AML-193 (cell line): ENCODE results near the gene CEP20.
"Not testable (repeated sequence)": the region's sequence is repeated elsewhere in the genome, so short reads cannot be mapped to it uniquely, and the experiment has no call there.

Experiments used
- DNase-seq, 2 experiments: peaks; one replicate each; lab custom pipeline; 2025; lab: John Stamatoyannopoulos, UW

Gene CEP20

DNA sequence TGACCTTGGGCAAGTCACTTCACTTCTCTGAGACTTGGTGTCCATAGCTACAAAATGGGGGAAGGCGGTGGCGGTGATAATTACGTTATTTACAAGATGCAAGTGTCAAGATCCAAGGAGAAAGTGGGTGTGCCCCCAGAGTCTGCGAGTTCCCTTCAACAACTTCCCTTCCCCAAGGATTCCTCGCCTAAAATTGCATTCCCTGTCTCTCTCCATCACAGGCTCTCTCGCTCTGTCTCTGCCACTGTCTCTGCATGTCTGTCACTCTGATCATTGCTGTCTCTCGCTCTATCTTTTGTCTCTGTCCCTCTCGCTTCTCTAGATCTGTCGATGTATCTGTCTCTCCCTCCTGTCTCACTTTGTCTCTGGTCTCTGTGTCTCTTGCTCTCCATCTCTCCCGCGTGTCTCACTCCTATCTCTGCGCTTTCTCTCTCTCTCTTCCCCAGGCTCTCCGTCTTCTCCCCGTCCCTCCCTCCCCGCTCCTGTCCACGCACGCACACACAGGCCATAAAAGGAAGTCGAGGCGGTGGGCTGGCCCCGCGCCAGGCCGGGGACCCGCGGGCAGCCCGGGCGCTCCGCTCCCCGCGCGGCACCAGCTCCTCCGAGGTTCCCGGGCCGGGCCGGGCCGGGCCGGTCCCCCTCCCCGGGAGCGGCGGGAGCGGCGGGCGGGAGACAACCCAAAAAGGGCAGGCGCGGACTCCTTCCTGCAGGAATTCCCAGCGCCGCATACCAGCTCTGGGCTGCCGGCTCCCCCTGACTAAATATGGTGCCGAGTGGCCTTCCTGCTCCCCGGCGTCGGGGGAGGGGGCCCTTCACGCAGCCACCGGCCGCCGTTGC lies 30.5 kb downstream of the CEP20 start:
- no peak for DNase-seq

- DNase-seq, result no peak
Observed at GRCh38 chr16:15856901-15857698, 31.3 kb downstream of the CEP20 start, which contains the start of gene MYH11. MYH11 (minus strand) TSS chr16:15857028; CDS start chr16:15838252, 18,776 bp downstream.

- no peak for DNase-seq
Observed at GRCh38 chr16:15856182-15856581, 32.2 kb downstream of the CEP20 start.

DNA sequence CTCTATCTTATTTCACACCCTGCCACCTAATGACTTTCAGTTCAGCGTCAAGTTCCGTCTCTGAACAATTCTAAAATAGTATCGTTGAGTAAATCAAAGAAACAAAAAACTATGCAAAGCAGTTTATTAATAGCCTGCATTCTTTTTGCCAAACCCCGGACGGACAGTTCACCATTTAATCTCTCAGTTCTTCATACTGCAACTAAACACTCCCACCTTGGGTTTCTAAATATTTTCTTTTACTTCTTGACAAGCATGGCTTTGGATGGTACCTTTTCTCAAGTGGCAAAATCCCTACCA lies 32.7 kb downstream of the CEP20 start:
- no peak for DNase-seq

DNA sequence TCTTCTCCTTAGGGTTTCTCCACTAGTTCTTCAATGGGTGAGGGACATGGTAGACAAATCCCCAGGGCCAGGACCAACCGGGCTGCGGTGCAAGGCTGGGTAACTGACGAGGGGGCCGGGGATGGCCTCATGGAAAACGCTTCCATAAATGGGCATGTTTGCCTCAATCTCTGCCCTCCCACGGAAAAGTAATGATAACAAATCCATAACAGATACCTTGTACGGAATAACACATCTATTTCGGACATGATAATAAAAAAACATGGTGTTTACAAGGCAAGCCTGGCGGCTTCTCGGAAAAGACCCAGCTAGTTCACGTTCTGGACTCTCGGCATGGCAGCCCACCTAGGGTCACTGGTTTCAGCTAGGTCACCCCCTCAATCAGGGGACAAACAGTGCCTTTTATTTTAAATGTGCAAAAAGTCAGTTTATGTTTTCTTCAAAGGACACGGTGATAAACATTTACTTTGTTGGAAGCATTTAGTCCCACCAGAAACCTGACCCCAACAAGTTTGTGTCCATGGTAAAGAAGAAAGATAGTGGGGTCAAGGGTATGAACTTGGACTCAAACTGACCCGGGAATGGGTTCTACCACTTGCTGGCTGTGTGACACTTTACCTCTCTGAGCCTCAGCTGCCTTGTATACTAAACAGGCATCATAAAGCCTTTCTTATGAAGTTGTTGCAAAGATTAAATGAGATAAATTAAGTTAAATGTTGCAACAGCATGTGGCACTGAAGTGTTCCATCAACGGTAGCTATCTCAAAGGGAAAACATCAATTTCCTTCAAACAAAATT lies 33.3 kb downstream of the CEP20 start:
- no peak for DNase-seq

GRCh38 chr16:15854061-15854460 lies 34.3 kb downstream of the CEP20 start:
- no peak for DNase-seq

DNA sequence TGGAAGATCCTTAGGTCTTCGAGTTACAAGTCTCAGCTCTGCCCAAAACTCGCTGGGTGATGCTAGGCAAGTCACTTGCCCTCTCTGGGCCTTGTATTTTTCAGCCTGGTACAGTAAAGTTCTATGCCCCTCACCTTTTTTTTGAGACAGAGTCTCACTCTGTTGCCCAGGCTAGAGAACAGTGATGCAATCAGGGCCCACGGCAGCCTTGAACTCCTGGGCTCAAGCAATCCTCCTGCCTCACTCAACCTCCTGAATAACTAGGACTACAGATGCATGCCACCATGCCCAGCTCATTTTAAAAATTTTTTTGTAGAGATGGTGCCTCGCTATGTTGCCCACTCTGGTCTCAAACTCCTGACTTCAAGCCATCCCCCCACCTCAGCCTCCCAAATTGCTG lies 35.4 kb downstream of the CEP20 start:
- DNase-seq, result no peak

DNA sequence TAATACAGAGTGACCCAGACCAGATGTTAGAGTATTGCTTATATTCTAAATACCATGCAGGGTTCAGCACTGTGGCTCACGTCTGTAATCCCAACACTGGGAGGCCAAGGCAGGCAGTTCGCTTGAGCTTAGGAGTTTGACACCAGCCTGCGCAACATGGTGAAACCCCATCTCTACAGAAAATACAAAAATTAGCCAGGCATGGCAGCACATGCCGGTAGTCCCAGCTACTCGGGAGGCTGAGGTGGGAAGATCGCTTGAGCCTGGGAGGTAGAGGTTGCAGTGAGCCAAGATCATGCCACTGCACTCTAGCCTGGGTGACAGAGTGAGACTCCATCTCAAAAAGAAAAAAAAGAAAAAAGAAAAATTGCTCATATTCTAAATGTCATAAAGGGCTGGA lies 37.8 kb downstream of the CEP20 start:
- not testable (repeated sequence) for DNase-seq

DNA sequence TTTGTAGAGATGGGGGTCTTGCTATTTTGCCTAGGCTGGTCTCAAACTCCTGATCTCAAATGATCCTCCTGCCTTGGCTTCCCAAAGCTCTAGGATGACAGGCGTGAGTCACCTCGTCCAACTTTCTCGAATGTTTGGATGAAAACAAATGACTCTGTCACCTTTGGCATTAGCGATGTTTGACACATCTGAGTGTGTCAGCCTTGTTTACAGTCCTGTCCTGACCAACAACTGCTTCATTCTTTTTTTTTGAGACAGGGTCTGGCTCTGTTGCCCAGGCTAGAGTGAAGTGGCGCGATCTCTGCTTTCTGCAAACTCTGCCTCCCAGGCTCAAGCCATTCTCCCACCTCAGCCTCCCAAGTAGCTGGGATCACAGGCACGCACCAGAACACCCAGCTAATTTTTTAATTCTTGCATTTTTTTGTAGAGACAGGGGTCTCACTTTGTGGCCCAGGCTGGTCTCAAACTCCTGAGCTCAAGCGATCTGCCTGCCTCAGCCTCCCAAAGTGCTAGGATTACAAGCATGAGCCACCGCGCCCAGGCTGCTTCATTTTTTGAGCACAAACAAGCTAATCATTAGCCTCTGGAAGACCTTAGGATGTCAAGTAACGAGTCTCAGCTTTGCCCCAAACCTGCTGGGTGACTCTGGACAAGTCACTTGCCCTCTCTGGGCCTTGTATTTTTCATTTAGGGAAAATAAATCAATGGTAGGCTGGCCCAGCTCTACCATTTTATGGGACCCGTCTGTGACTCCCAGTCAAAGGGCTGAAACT lies 39.0 kb downstream of the CEP20 start:
- no peak for DNase-seq

DNA sequence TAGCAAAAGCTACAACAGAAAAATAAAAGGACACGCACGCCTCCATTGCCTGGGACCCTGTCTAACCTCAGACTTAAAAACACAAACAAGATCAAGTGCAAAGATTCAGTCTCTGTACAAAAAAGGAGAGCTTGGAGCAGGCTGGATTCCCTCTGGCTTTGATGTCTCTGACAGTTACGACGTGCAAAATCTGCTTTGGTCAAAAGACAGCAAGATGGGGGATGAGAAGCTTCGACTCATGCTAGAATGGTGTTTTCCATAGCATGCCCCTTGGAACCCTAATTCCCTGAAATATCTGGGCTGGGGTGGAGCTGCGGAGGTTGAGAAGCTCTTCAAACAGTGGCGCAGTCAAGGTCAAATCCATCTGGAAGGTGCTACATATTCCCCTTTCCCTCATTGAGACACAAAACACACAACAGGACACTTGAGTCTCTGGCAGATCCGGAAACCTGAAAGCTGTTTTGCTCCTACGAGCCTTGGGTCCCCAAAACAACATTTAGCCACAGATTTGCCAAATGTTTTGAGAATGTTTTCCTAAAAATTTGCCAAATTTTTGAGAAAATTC lies 40.7 kb downstream of the CEP20 start:
- no peak for DNase-seq

- no peak for DNase-seq
Observed at GRCh38 chr16:15846510-15846909, 41.9 kb downstream of the CEP20 start.

DNA sequence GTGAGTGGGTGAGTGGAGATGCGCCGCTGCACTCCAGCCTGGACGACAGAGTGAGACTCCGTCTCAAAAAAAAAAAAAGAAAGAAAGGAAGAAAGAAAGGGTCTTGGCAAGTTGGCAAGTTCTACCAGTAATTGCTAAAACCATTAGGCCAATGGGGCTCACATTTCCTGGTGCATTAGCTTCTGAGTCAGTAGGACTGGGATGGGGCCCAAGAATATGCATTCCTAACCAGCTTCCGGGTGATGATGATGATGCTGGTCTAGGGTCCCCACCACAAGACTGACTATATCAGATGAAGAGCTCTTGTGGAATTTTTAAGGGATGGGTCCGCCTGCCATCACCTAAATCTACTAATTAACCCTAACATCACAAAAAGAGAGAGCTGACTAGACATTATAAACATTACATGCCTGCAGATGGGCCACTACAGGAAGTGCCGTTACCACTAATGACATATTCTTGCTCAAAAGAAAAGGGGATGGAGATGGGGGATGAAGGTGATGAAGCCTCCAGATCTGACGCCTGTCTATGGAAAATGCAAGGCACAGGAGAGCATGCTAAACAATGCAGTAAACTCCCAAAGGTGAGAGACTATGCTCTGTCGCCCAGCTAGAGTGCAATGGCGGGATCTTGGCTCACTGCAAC lies 44.6 kb downstream of the CEP20 start:
- no peak for DNase-seq

DNA sequence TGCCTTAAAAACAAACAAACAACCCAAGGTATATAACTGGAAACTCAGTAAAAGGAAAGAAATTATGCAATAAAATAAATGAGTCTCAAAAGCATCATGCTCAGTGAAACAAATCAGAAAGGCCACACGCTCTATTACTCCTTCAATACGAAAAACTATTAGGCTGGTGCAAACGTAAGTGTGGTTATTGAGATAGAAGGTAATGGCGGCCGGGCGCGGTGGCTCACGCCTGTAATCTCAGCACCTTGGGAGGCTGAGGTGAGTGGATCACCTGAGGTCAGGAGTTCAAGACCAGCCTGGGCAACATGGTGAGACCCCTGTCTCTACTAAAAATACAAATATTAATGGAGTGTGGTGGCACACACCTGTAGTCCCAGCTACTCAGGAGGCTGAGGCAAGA lies 49.2 kb downstream of the CEP20 start:
- not testable (repeated sequence) for DNase-seq

DNA sequence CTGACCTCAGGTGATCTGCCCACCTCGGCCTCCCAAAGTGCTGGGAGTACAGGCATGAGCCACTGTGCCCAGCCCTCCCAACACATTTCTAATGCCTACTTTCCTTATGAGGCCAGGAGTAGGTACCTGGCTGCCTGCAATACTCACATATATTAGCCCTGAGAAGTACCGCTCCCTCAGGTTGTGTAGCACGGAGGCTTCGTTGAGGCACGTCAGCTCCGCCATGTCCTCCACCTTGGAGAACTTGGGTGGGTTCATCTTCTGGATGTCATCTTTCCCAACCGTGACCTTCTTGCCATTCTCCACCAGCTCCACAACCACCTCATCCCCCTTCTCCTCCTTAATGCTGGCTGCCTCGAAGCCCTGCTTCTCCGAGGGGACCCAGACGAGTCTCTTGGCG lies 50.6 kb downstream of the CEP20 start:
- DNase-seq, result no peak

GRCh38 chr16:15836965-15837611 lies 51.3 kb downstream of the CEP20 start:
- DNase-seq, result no peak

DNA sequence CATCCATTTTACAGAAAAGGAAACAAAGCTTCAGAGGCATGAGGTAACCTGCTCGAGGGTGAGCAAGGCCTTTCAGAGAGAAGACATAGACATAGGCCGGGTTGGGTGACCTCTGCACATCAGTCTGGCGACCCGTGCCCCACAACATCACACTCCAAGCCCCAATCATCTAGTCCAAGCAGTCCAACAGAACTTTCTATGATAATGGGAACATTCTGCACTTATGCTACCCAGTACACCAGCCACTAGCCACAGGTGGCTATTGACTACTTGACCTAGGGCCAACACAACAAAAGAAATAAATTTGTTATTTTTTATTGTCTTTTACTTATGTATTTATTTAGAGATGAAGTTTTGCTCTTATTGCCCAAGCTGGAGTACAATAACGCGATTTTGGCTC lies 52.3 kb downstream of the CEP20 start:
- no peak for DNase-seq

DNA sequence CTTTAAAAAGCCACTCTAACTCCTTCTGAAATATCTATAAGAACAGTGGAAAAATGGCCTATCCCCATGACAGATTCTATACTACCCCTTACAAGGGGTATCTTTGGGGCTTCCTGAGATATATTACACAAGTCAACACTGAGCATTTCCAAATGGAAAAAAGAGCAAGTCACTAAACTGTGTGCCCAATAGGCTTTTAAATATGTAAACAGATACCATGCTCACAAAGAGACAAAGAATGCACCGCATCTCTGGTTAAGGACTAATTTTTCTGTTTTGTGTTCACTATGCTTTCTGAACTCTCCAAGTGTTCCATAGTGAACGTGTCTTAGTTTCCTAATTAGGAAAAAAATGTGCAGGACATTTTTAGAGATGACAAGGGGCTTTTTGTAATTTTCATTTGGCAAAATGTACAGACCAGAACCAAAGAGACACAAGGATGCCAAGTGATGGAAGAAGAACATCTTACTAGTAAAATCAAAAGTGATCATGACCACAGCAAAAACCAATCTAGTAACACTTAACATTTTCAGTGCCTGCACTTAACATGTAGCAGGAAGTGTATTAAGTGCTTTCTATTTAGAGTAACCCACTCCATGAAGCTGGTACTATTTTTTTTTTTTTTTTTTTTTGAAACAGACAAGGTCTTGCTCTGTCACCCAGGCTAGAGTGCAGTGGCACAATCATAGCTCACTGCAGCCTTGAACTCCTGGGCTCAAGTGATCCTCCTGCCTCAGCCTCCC lies 53.1 kb downstream of the CEP20 start:
- DNase-seq, result no peak

DNA sequence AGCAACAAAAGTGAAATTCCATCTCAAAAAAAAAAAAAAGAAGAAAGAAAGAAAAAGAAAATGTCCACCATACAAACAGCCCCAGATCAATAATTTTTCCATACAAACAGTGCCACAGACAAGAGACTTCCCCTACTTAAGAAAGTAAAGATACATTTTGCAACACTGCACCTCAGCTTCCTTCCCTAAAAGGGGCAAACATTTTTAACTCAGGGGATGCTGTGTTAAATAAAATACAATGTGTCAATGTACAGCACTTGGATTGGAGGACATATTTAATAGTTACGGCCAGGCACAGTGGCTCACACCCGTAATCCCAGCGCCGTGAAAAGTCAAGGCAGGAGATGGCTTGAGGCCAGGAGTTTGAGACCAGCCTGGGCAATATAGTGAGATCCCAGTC lies 53.9 kb downstream of the CEP20 start:
- no peak for DNase-seq

DNA sequence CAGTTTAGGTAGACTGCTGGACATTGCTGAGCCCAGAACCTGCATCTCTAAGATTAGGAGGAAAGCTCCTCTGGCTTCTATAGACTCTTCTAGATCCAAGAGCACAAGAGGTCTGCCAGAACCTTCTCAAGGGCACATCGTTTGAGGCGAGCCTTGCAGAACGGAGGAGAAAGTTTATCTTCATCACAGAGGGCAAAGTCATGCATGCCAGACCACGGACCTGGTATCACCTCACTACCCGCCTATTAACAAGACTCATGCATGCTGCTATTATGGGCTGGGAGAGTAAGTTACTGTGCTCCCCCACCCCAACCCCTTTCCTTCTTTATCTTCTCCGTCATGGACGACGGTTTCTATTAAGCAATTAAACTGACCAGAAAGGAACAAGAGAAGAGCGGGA lies 54.9 kb downstream of the CEP20 start:
- DNase-seq, result no peak

DNA sequence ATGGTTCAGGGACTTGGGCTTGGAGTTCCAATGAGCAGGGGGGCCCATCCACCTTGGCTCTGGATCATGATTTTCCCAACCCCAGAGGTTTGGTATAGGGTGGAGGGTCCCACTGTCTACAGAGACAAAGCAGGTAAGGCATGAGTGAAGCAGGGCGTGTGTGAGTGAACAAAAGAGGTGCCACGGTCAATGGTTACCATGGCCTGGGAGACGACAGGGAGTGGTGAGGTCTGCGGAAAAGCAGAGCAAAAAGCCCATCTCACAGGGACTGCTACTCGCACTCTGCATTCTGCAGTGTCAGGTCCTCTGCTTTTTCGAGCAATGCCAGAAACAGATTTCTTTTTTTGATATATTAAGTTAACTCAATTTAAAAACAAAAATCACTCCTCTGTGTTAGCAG lies 56.2 kb downstream of the CEP20 start:
- DNase-seq, result no peak
